Smooth muscle cell (in vitro differentiated cells): ENCODE measurements around the gene MRGPRE. TPM values are rescaled to one million over a fixed set of nuclear protein-coding genes. Genes with fewer than 3 reads are reported as not detected.

ENCODE experiments used
- DNase-seq: peaks from one replicate; lab custom pipeline; 2025; ENCODE audit not compliant: unreplicated experiment; lab: John Stamatoyannopoulos, UW
- H2AFZ ChIP-seq: fragments of 200-600 bp; sonication (generic); 2 replicates; pipeline ENCODE4 v1.6.0; 2016; ENCODE audit warnings: antibody characterized with exemption, low read depth, mild to moderate bottlenecking
- H3F3A ChIP-seq: fragments of 200-600 bp; sonication (generic); 2 replicates; pipeline ENCODE4 v1.6.0; 2017; ENCODE audit warnings: antibody characterized with exemption, low read depth
- H3K27ac ChIP-seq: fragments of 200-600 bp; sonication (generic); 2 replicates; pipeline ENCODE4 v1.5.1; 2016; ENCODE audit warnings: low read depth, mild to moderate bottlenecking
- H3K27me3 ChIP-seq: fragments of 200-600 bp; sonication (generic); 2 replicates; pipeline ENCODE4 v1.6.1; 2016; ENCODE audit warnings: low read depth, mild to moderate bottlenecking
- H3K36me3 ChIP-seq: fragments of 200-600 bp; sonication (generic); 2 replicates; pipeline ENCODE4 v1.5.1; 2016; ENCODE audit warnings: low read depth
- H3K4me1 ChIP-seq: fragments of 200-600 bp; sonication (generic); 2 replicates; pipeline ENCODE4 v1.5.1; 2016; ENCODE audit warnings: low read depth
- H3K4me2 ChIP-seq: fragments of 200-600 bp; sonication (generic); 2 replicates; pipeline ENCODE4 v1.6.0; 2016; ENCODE audit warnings: mild to moderate bottlenecking
- H3K4me3 ChIP-seq: fragments of 200-600 bp; sonication (generic); 2 replicates; pipeline ENCODE4 v1.5.1; 2016; ENCODE audit warnings: mild to moderate bottlenecking
- H3K79me2 ChIP-seq: fragments of 200-600 bp; sonication (generic); 2 replicates; pipeline ENCODE4 v1.6.0; 2016; ENCODE audit warnings: low read depth, mild to moderate bottlenecking
- H3K9ac ChIP-seq: fragments of 200-600 bp; sonication (generic); 2 replicates; pipeline ENCODE4 v1.6.0; 2016; ENCODE audit warnings: low read depth
- H3K9me3 ChIP-seq: fragments of 200-600 bp; sonication (generic); replicated peaks from 2 replicates; pipeline ENCODE4 v1.5.1; 2016; ENCODE audit warnings: low read depth
- H4K20me1 ChIP-seq: fragments of 200-600 bp; sonication (generic); 2 replicates; pipeline ENCODE4 v1.6.0; 2016; ENCODE audit warnings: low read depth
- CTCF ChIP-seq: fragments of 200-600 bp; sonication (generic); IDR thresholded peaks from 2 replicates; pipeline ENCODE4 v1.5.1; 2017; ENCODE audit warnings: borderline replicate concordance, mild to moderate bottlenecking, antibody characterized with exemption; ENCODE audit not compliant: insufficient read depth, poor library complexity, severe bottlenecking
- WGBS: methylation state at CpG from one replicate; pipeline ENCODE4 v1.1.7; 2016; ENCODE audit warnings: low lambda C conversion rate; 5-methylcytosine and 5-hydroxymethylcytosine counted together
- polyA plus RNA-seq: library from polyadenylated mRNA; unstranded; fragments of >200 nt; fragmentation: Nextera tagmentation; extraction: Ambion mirVana; gene quantifications from 2 replicates; pipeline ENCODE4 v1.2.1, GENCODE V29; 2016
- total RNA-seq: library from RNA; depleted of rRNA; stranded (reverse); fragments of >200 nt; gene quantifications from 2 replicates; pipeline ENCODE4 v1.2.3, GENCODE V29; 2014

Gene MRGPRE
- total and polyA plus RNA-seq, 2 experiments from 2014 or later: not detected

GRCh38 chr11:3199537-3200295 is 32.5 kb downstream of the MRGPRE start:
- H3K9me3 ChIP-seq: no peaks in the 10 kb centered on the region
- no peak overlapping the region for H3K27ac ChIP-seq
- H3K79me2 ChIP-seq: no peaks in the 10 kb centered on the region
- H2AFZ ChIP-seq: no peak overlapping the region
- no peak for DNase-seq
- 88% methylated on average over 13 of the region's 19 CpGs for WGBS
- H3K4me2 ChIP-seq: no peak overlapping the region
- H3K4me3 ChIP-seq: no peak overlapping the region
- no peaks in the 10 kb centered on the region for H3K36me3 ChIP-seq
- TF ChIP-seq CTCF: no peak
- no peak overlapping the region for H3K9ac ChIP-seq
- peaks cover 51% of the 10 kb centered on the region for H3K27me3 ChIP-seq
- peaks cover 10% of the 10 kb centered on the region for H3K4me1 ChIP-seq
- H3F3A ChIP-seq: no peaks in the 10 kb centered on the region
- no peaks in the 10 kb centered on the region for H4K20me1 ChIP-seq

GRCh38 chr11:3198815-3199214 is 33.4 kb downstream of the MRGPRE start:
- DNase-seq: no peak
- H3K4me3 ChIP-seq: no peak overlapping the region
- no peak overlapping the region for H2AFZ ChIP-seq
- H3K27me3 ChIP-seq: peaks cover 42% of the 10 kb centered on the region
- no peak overlapping the region for H3K9ac ChIP-seq
- no peaks in the 10 kb centered on the region for H3F3A ChIP-seq
- no peaks in the 10 kb centered on the region for H3K36me3 ChIP-seq
- H4K20me1 ChIP-seq: no peaks in the 10 kb centered on the region
- H3K4me1 ChIP-seq: peaks cover 10% of the 10 kb centered on the region
- H3K4me2 ChIP-seq: no peak overlapping the region
- WGBS: 90% methylated on average over 15 of the region's 15 CpGs
- no peak overlapping the region for H3K27ac ChIP-seq
- no peaks in the 10 kb centered on the region for H3K79me2 ChIP-seq
- H3K9me3 ChIP-seq: no peaks in the 10 kb centered on the region
- no peak for TF ChIP-seq CTCF

GRCh38 chr11:3197878-3198528 is 34.2 kb downstream of the MRGPRE start:
- no peak for TF ChIP-seq CTCF
- H3K36me3 ChIP-seq: no peaks in the 10 kb centered on the region
- H3F3A ChIP-seq: no peaks in the 10 kb centered on the region
- no peak for DNase-seq
- peaks cover 34% of the 10 kb centered on the region for H3K27me3 ChIP-seq
- H3K9me3 ChIP-seq: no peaks in the 10 kb centered on the region
- WGBS: 87% methylated on average over 8 of the region's 8 CpGs
- no peaks in the 10 kb centered on the region for H4K20me1 ChIP-seq
- H2AFZ ChIP-seq: no peak overlapping the region
- no peak overlapping the region for H3K4me2 ChIP-seq
- H3K4me3 ChIP-seq: no peak overlapping the region
- no peak overlapping the region for H3K27ac ChIP-seq
- H3K9ac ChIP-seq: no peak overlapping the region
- no peaks in the 10 kb centered on the region for H3K79me2 ChIP-seq
- H3K4me1 ChIP-seq: peaks cover 2% of the 10 kb centered on the region
